HG03378 (cell line): ENCODE results near the gene PTPRG.
"Not testable (repeated sequence)": the region's sequence is repeated elsewhere in the genome, so short reads cannot be mapped to it uniquely, and the experiment has no call there.

Experiments used
- ATAC-seq: cut with Tn5 transposase; IDR thresholded peaks from one replicate; pipeline ENCODE4 v1.9.1; 2021; ENCODE audit warnings: mild to moderate bottlenecking, moderate library complexity; ENCODE audit not compliant: unreplicated experiment

PTPRG gene

DNA sequence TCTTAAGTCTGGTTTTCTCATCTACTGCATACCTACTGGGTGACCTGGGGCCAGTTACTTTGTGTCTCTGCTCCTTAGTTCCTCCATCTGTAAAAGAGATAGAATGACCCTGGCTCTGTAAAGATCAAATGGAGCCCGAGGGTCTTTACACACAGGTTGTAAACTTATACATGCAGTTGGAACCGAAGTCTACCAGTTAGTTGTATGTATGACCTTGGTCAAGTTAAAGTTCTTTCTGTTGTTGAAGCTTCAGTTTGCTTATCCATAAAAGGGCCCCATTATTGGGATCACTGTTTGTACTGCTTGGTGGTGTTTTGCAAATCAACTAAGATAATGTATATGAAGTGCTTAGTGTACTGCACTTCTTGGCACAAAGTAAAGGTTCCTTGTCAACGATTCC lies 186.9 kb downstream of the PTPRG start:
- no peak for ATAC-seq

DNA sequence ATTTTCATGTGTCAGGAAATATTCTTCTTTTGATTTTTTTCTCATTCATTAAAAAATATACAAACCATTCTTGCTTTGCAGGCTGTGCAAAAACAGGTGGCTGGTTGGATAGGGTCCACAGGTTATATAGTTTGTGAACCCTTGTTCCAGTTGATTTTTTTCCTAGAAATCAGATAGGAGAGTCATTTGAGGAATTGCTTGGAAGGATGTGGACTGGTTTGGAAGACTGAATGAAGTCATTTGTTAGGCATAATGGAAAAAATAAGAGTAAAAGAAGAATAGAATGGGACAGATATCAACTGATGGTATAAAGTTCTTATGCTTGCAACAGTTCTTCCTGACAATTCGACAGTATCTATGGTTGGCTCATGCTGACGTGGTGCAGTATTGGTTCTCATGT lies 189.4 kb downstream of the PTPRG start:
- no peak for ATAC-seq

DNA sequence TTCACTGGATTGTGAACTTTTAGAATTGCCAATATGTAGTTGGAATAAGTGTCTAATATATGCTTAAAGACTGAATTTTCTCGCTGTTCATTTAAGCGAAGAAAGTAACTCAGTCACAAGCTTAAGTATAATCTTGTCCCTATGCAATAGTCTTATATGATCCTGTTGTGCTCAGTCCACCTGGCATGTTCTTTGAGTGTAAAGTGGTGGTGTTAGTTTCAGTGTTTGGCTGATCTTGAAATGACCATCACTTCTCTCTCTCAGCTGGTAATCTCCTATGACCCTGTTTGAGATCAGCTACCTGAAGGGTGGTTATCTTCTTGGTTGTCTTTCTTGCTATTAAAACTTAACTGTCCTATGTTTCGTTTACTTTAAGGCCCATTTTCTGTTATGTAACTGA lies 197.5 kb downstream of the PTPRG start:
- ATAC-seq: no peak

DNA sequence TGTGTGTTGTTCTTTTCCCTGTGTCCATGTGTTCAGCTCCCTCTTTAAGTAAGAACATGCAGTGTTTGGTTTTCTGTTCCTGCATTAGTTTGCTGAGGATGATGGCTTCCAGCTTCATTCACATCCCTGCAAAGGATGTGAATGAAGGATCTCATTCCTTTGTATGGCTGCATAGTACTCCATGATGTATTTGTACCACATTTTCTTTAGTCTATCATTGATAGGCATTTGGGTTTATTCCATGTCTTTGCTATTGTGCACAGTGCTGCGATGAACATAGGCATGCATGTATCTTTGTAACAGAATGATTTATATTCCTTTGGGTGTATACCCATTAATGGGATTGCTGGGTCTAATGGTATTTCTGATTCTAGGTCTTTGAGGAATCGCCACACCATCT lies 199.4 kb downstream of the PTPRG start:
- ATAC-seq: not testable (repeated sequence)

DNA sequence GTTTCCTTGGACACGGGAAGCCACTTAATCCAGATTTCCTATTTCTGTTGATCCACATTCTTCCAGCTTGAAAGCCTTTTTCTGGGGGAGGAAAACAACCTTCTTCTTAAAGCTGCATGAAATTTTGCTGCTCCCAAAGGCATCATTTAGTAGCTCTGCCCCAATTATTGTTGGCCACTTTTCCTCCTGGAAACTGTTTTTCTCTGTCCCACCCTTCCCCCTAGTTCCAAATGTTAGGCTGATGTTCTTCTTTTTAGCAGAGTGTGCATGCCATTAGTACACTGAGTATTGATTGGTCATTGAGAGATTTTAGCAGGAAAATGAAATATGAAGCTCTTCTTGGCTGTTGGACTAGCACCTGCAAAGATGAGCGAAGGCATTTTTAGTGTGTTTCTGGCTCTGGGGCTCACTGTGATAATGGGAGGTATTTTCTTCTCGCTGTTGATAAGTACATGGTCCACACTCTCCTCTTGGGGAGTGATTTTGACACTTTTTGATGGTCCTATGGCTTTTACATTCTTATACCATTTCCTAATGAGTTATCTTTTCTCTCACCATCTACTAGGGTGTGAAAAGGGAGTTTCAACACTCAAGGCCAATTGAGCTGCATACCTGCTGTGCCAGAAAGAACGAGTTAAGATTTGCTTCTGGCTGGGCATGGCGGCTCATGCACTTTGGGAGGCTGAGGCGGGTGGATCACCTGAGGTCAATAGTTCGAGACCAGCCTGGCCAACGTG lies 200.5 kb downstream of the PTPRG start:
- no peak for ATAC-seq

DNA sequence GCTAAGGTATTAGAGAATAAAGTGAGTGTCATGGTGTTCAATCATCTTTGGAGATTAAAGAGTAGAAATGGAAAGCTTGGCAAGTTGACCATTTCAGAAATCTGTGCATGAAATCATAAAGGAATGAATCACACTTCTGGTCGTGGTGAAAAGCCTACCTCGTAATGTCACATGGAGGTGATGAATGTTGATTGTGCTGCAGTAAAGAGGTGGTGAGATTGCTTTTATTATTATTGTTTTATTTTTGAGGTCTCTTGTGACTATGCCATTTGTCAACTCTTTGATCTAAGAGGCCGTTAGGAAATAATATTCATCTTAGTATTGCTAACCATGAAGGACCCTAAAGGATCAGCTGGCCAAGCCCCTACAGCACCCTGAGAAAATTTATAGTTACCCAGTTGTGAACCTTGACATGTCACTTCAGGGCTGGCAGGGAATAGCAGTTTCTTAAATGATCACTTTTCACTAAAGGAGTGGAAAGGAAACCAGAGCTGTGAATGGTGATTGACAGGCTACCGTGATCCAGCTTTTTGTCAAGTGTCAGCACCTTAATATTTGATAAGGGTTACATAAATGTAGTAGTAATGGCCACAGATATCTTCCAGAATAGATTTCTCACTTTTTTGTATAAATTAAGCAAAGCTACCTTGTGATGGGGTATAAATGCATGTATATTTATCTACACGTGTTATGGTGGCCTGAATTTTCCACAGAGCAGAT lies 203.9 kb downstream of the PTPRG start:
- ATAC-seq: no peak

DNA sequence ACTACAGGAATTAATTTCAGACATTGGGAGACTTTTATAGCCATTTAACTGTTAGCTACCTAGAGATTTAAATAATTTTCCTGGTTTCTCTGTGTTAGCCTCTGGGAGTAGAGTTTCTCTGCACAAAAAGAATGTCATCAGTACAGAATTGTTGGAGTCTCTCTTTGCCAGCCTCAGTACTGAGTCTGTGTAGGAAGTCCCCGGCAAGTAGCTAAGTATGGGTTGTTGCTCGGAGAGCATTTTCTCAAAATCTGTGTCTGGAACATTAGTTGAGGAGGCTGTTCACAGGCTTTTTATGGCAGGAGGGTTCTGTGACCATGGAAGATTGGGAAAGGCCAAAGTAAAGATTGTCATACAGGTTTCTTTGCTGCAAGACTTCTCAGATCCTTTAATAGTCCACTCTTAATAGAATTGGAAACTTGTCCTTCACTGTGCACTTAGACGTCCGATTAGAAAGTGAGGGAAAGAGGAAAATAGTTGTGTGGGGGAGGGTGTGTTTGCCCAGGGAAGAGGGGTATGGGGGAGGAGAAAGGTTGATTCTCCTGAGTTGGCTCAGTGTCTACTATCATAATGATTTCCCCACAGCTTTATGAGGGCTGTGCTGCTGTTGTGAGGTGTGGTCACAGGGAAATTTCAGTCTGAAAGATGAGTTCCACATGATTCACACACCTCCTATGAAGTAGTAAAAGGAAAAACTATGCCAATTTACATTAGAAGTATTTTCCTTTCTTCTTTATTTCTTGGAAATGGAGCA lies 207.1 kb downstream of the PTPRG start:
- no peak for ATAC-seq

DNA sequence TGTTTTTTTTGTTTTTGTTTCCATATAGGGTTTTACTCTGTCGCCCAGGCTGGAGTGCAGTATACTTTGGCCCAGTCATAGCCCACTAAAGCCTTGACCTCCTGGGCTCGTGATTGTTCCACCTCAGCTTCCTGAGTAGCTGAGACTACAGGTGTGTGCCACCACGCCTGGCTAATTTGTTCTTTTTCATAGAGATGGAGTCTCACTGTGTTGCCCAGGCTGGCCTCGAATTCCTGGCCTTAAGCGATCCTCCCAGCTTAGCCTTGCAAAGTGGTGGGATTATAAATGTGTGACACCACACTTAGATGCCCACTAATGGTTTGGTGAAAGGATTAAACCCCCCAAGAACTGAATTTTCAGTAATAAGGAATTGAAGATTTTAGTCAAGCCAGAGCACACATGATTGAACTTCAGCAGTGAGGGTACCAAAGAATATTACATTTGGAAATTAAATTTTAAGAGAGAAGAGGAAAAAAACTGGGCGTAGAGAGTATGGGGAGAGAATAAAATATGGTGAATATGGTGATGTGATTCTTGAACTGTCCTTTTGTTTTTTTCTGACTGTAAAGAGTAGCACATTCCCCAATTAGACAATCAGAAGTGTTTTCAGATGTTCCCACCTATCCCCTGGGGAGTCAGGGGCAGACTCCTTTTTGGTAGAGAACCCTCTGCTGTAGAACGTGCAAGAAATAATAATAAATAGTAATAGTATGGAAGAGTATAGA lies 208.1 kb downstream of the PTPRG start:
- no peak for ATAC-seq

DNA sequence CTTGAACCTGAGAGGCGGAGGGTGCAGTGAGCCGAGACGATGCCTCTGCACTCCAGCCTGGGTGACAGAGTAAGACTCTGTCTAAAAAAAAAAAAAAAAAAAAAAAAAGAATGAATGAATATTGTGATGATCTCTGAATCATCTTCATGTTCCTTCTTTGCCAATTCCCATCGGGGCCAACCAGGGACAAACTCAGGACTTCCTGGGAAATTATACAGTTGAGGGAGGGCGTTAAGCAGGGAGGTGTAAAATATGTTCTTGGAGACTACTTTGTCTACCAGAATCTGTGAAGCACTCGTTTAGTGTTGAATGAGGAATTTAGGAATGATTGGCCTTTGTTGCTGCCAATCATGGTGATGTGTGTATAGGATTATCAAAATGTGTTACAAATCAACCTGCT lies 210.6 kb downstream of the PTPRG start:
- no peak for ATAC-seq

DNA sequence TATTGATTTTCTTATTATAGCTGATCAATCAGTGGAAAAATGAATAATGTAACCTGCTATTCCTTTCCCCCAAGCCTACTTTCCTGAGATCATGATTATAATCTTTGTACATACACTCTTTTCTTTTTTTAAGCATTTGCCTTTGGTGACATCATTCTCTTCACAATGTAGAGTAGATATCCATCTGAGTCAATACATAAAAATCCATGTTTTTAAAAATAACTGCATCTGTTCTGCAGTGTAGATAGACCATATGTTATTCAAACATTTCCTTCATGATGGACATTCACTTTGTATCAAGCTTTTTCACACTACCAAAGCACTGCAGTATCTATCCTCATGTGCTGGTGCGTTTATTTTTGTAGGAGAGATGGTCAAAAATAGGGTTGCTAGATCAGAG lies 211.1 kb downstream of the PTPRG start:
- no peak for ATAC-seq

DNA sequence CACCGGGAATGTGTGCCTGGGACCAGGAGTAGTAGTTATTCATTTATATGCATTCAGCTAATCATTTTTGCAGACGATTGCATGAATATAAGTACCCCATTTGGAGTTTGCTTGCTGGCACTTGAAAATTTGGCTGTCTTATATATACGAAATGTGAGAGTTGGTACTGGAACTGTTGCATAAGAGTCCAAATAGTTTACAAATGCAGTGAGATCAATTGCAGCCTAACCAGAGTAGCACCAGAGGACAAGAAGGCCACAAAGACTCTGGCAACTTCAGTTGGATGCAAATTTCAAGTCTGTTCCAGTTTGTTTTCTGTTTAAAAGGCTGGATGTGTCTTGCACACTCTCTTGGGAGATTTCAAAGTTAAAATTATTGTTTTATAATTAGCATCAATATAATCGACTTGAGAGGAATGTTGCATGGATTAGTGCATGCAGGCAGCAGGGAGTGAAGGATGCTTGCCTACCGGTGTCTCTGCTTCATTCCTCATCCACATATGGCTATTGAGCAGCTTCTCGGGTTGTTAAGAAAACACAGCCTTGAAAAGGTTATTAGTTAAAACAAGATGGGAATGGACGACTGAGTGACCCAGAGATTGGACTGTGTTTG lies 213.0 kb downstream of the PTPRG start:
- no peak for ATAC-seq

DNA sequence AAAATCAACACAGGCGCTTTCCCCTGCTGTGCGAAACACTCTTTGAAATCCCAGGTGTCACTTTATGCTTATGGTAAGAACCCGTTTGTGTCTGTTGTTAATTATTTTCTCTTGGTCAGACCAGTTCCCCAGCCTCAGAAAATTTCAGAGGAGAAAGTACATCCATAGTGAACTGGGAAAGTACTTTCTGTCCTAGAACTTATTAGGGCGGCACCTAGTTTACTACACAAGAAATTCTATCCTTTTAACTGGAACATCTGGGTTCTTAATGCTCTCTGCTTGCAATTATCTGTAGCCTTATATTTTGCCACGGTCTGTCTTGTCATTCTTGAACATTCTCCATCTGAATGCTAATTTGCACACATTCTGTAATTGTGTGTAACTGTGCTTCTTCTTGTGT lies 215.0 kb downstream of the PTPRG start:
- no peak for ATAC-seq

DNA sequence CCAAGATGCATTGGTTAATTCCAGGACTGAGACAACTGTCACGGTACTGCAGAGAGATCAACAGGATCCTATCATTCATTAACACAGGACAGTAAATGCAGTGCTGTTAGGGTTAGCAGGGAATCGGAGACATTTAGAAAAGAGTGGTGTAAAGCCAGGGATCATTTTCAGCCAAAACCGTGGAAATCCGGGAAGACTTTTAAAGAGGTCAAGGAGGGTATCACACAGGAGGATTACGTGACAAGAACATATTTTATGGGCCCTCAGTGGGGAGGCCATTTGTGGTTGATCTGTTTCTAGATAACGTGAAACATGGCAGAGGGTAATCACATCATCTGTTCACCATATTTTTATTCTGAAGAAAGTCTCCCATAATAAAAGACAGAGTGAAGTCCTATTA lies 216.1 kb downstream of the PTPRG start:
- no peak for ATAC-seq

DNA sequence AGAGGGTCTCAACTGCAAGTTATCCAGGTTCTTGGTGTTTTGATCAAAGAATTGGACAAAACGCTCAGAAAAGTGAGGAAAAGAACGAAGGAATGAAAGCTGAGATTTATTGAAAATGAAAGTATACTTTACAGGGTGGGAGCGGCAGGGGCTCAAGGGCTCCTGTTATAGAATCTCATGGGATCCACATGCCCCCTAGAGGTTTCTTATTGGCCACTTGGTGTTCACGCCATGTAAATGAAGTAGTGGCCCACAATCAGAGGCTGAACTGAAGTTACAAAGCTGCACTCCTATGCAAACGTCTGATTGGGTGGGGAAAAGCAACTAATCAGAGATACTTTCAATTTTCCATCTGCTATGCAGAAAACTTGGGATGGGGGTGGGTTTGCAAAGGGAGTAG lies 216.7 kb downstream of the PTPRG start:
- no peak for ATAC-seq

DNA sequence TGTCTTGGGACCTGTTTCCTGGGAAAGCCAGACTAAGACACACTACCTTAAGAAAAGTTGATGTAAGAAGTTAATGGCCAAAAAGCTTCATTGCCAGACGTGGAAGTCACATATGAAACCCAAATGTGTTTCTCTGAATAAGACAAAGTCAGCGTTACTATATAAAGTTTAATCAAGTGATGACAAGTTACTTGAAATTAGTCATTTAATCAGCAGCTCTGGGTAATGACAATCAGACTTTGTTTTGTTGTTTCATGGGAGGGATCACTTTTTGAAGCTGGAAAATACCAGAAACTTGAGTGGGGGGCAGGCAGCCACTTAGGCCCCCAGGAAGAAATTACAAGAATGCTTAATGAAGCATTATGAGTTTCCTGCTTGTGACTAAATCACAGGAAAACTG lies 218.6 kb downstream of the PTPRG start:
- ATAC-seq: no peak

DNA sequence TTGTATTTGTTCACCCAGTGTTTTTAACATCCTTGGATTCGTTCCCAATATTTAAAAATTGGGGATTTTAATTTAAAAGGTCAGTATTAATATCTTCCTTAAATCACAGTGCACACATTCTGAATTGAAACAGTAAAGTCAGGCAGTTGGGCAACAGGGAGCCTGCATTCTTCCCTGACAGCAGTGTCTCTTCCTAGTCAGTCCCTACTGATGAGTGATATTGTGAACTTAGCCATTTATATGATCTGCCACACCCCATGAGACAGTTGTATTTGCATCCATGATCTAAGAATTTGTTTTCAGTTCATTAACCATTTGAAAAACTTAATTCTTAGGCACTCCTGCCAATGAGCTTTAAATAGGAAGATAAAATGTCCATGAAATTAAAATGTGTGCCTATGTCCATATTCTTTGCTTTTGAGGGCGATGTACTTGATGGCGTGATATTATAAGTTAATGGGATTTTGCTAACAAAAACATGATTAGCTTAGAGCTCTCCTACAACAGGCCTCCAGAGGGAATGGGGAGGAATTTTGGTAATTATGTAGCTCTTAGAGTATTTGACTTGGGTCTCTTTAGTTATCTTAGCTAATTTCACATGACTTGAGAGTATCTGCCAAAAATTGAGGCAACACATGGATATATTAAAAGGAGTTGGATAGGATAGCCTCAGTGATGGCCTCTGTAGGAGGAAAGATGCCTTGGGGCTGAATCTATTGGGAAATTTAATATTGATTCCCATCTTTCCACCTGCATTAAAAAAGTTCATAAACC lies 219.3 kb downstream of the PTPRG start:
- ATAC-seq: no peak

DNA sequence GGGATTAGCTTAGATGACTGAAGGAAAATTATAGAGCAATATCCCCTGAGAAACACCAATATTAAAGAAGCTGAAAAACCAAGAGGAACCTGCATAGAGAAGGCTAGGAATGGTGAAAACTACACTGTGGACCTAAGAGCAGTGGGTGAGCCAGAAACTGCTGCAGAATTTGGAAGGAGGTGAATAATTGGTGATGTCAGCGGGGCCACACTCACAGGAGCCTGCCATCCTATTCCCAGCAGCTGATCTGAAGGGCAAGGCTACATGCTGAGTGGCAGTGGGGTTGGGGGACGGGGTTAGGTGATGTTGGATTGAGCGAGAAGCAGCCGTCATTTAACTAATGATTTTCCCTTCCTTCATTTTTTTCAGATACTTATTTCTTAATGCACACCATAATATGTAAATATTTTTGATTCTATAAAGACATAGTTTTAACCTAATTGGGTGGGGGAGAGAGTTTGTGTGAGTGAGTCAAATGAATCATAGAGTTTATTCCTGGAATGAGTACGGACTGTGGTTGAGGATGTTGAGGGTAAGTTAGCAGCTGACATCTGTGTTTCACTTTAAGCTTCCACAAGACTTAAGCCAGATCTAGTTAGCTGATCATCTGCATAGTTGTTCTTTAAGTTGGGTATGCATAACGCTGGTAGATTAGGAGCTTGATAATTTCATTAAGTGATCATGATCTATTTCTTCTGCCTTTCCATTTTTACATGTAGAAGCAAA lies 222.8 kb downstream of the PTPRG start:
- no peak for ATAC-seq

DNA sequence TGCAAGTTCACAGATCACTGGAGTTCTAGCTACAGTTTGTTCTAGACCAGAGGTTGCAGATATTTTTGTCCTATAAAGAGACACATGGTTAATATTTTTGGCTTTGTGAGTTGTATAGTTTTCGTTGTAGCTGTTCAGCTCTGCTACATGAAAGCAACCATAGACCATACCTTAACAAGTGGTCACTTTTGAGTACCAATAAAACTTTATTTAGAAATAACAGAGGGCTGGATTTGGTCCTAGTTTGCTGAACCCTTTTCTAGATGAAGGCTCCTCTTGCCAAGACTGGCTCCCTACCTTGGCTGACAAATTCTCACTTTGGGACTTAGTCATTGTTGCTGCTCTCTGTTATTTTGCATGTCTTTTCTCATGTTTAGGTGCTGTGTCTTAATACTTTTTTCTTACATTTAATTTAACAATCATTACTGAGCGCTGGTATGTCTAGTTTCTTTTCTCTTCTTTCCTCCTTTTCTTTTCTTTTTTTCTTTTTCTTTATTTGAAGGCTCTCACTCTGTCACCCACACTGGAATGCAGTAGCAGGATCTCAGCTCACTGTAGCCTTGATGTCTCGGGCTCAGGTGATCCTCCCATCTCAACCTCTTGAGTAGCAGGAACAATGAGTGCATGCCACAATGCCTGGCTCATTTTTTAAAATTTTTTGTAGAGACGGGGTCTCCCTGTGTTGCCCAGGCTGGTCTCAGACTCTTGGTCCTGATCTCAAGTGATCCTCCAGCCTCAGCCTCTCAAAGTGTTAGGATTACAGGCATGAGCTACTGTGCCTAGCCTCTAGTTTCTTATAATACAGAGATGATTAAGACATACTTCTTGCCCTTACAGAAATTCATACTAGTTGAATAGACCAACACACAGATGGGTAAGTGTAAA lies 227.5 kb downstream of the PTPRG start:
- no peak for ATAC-seq
